Keratinocyte (primary cell): Measurements from ENCODE around the gene TAX1BP3. TPM values are rescaled to one million over a fixed set of nuclear protein-coding genes. Genes with fewer than 3 reads are reported as not detected.

Experiments used
- DNase-seq: peaks from one replicate; pipeline ENCODE4 v3.0.0-alpha.2; 2011; ENCODE audit warnings: low read depth, missing footprints, low spot score
- FAIRE-seq: peaks from 2 replicates; lab custom pipeline; 2011; peaks lifted over from hg19 to GRCh38; lab: Jason Lieb, UNC
- H2AFZ ChIP-seq: 2 replicates; pipeline ENCODE4 v1.6.0; 2012; ENCODE audit warnings: low read length, control low read depth, inconsistent platforms; ENCODE audit not compliant: control insufficient read depth
- H3K27ac ChIP-seq: 2 replicates; pipeline ENCODE4 v1.5.1; 2011; ENCODE audit warnings: low read length; ENCODE audit not compliant: control insufficient read depth, insufficient read depth
- H3K27me3 ChIP-seq: 3 replicates; pipeline ENCODE4 v1.6.0; 2011; ENCODE audit warnings: low read length; ENCODE audit not compliant: control insufficient read depth, insufficient read depth; ENCODE audit errors: extremely low read depth
- H3K36me3 ChIP-seq, 2 experiments: 2 replicates in 1 of 2; 3 replicates in 1 of 2; pipeline ENCODE4 v1.5.1; 2011; ENCODE audit warnings: low read length in 2 of 2, mild to moderate bottlenecking in 1 of 2; ENCODE audit not compliant: control insufficient read depth in 2 of 2, insufficient read depth in 2 of 2; ENCODE audit errors: extremely low read depth in 1 of 2
- H3K4me1 ChIP-seq: 3 replicates; pipeline ENCODE4 v1.5.1; 2011; ENCODE audit warnings: low read length; ENCODE audit not compliant: control insufficient read depth, insufficient read depth; ENCODE audit errors: extremely low read depth
- H3K4me2 ChIP-seq: 3 replicates; pipeline ENCODE4 v1.6.0; 2011; ENCODE audit warnings: low read depth, low read length; ENCODE audit not compliant: control insufficient read depth, insufficient read depth; ENCODE audit errors: extremely low read depth
- H3K4me3 ChIP-seq, 3 experiments: fragments of 200-600 bp in 1 of 3; sonication (generic) in 1 of 3; 2 replicates in 2 of 3; 3 replicates in 1 of 3; pipeline ENCODE4 v1.5.1; 2011 to 2016; ENCODE audit warnings: low read length in 3 of 3, mild to moderate bottlenecking in 3 of 3, control low read depth in 2 of 3, inconsistent platforms in 1 of 3, low read depth in 1 of 3, mixed read lengths in 1 of 3, mixed run types in 1 of 3, moderate library complexity in 1 of 3; ENCODE audit not compliant: control insufficient read depth in 2 of 3, insufficient read depth in 2 of 3; ENCODE audit errors: extremely low read depth in 1 of 3
- H3K79me2 ChIP-seq: 2 replicates; pipeline ENCODE4 v1.6.0; 2012; ENCODE audit warnings: low read length; ENCODE audit not compliant: control insufficient read depth, insufficient read depth
- H3K9ac ChIP-seq: 3 replicates; pipeline ENCODE4 v1.6.0; 2011; ENCODE audit warnings: low read length; ENCODE audit not compliant: control insufficient read depth, insufficient read depth; ENCODE audit errors: extremely low read depth
- H3K9me1 ChIP-seq: 3 replicates; pipeline ENCODE4 v1.6.0; 2011; ENCODE audit warnings: low read length; ENCODE audit not compliant: control insufficient read depth, insufficient read depth; ENCODE audit errors: extremely low read depth
- H3K9me3 ChIP-seq: 2 replicates; pipeline ENCODE4 v1.5.1; 2012; ENCODE audit warnings: low read depth, low read length; ENCODE audit not compliant: control insufficient read depth
- H4K20me1 ChIP-seq: 3 replicates; pipeline ENCODE4 v1.6.0; 2011; ENCODE audit warnings: low read length; ENCODE audit not compliant: control insufficient read depth, insufficient read depth; ENCODE audit errors: extremely low read depth
- CTCF ChIP-seq, 3 experiments: IDR thresholded peaks in 1 of 3; conservative IDR thresholded peaks in 1 of 3; optimal IDR thresholded peaks in 1 of 3; 2 replicates in 2 of 3; 3 replicates in 1 of 3; pipeline versions ENCODE3 to v1.5.1; 2011; ENCODE audit warnings: low read length in 3 of 3, mild to moderate bottlenecking in 3 of 3, moderate library complexity in 2 of 3, control low read depth in 1 of 3, inconsistent platforms in 1 of 3; ENCODE audit not compliant: insufficient read depth in 2 of 3; ENCODE audit errors: extremely low read depth in 1 of 3
- EZH2 ChIP-seq: IDR thresholded peaks from one replicate; pipeline ENCODE4 v1.6.1; 2012; ENCODE audit warnings: inconsistent platforms, mild to moderate bottlenecking, low read length, moderate library complexity
- dilution Hi-C: fragments of 300-500 bp; cut with MboI; formaldehyde crosslinking; loops from one replicate; pipeline ENCODE4 v1.7.0; 2020; ENCODE audit warnings: low sequenced_read_pairs; ENCODE audit not compliant: extremely low pct_ligation_motif_present
- polyA plus RNA-seq, 5 experiments: library from polyadenylated mRNA; depleted of rRNA in 3 of 5; stranded (reverse) in 3 of 5; stranded (forward) in 1 of 5; unstranded in 1 of 5; fragments of >200 nt; gene quantifications; 1 replicate in 1 of 5; 2 replicates in 3 of 5; 3 replicates in 1 of 5; pipeline versions ENCODE4 v1.2.1 to v1.2.3, GENCODE V29; 2011 to 2012; ENCODE audit warnings: missing spikeins in 2 of 5, low read depth in 1 of 5, low replicate concordance in 1 of 5

TAX1BP3 gene
- polyA plus RNA-seq, 1 donor (not counting 4 experiments of a cell fraction or from before 2014, with no cell fraction given): 126 TPM

GRCh38 chr17:3626831-3627768 lies 41.3 kb downstream of the TAX1BP3 start:
- FAIRE-seq: no peak

GRCh38 chr17:3622977-3623594 lies 45.3 kb downstream of the TAX1BP3 start:
- dilution Hi-C loops: no loop called here
- Histone ChIP-seq H3K27me3 (no peaks in the 10 kb centered on the region), H3K4me2 (no peak overlapping the region), H3K4me3 (no peak overlapping the region), H3K4me1 (no peaks in the 10 kb centered on the region), H3K27ac (no peak overlapping the region), H3K9me1 (no peaks in the 10 kb centered on the region), H3K36me3 (peaks cover 21 to 26% of the 10 kb centered on the region in 2 experiments), H3K79me2 (no peaks in the 10 kb centered on the region), H3K9ac (no peak overlapping the region), H3K9me3 (no peaks in the 10 kb centered on the region), H4K20me1 (no peaks in the 10 kb centered on the region), H2AFZ (no peak overlapping the region)
- DNase-seq (no peak), FAIRE-seq (no peak)
- TF ChIP-seq EZH2: no peak
- TF ChIP-seq CTCF (optimal IDR thresholded peaks at IDR 0.05 in 1 of 3, IDR thresholded peaks at IDR 0.05 in 1 of 3, conservative IDR thresholded peaks at IDR 0.05 in 1 of 3; ENCODE audit: extremely low read depth in 1 of 3, insufficient read depth in 2 of 3, low read length in 3 of 3): no peak

More at GRCh38 chr17:3626831-3627768, 41.3 kb downstream of the TAX1BP3 start:
- H3K9me3 ChIP-seq: no peaks in the 10 kb centered on the region
- H3K27me3 ChIP-seq: no peaks in the 10 kb centered on the region
- no peaks in the 10 kb centered on the region for H3K9me1 ChIP-seq
- no peak overlapping the region for H3K9ac ChIP-seq
- dilution Hi-C loops: no loop called here
- no peak overlapping the region for H3K4me3 ChIP-seq
- no peak overlapping the region for H3K4me2 ChIP-seq
- H3K36me3 ChIP-seq: peaks cover 19 to 21% of the 10 kb centered on the region in 2 experiments
- DNase-seq: no peak
- TF ChIP-seq CTCF (optimal IDR thresholded peaks at IDR 0.05 in 1 of 3, IDR thresholded peaks at IDR 0.05 in 1 of 3, conservative IDR thresholded peaks at IDR 0.05 in 1 of 3; ENCODE audit: extremely low read depth in 1 of 3, insufficient read depth in 2 of 3, low read length in 3 of 3) (no peak), EZH2 (no peak)
- no peaks in the 10 kb centered on the region for H4K20me1 ChIP-seq
- H3K79me2 ChIP-seq: no peaks in the 10 kb centered on the region
- H2AFZ ChIP-seq: no peak overlapping the region
- no peak overlapping the region for H3K27ac ChIP-seq
- no peaks in the 10 kb centered on the region for H3K4me1 ChIP-seq
